GM19023 (cell line): ENCODE data around the gene MYL12A.
"Not testable (repeated sequence)": the region's sequence is repeated elsewhere in the genome, so short reads cannot be mapped to it uniquely, and the experiment has no call there.

Experiments
- ATAC-seq: cut with Tn5 transposase; IDR thresholded peaks from one replicate; pipeline ENCODE4 v1.9.1; 2021; ENCODE audit warnings: mild to moderate bottlenecking, moderate library complexity; ENCODE audit not compliant: unreplicated experiment

The MYL12A gene

GRCh38 chr18:3247240-3248061 is at the start of gene MYL12A:
MYL12A (plus strand) TSS chr18:3247801; CDS start chr18:3253248, 5,447 bp downstream.
- ATAC-seq: peak; percentile 90

- ATAC-seq: not testable (repeated sequence)
Observed at GRCh38 chr18:3198260-3198860, 49.2 kb upstream of the MYL12A start.

GRCh38 chr18:3199942-3200645 is 47.5 kb upstream of the MYL12A start:
- no peak for ATAC-seq

- no peak for ATAC-seq
Observed at GRCh38 chr18:3205239-3205638, 42.4 kb upstream of the MYL12A start.

- no peak for ATAC-seq
Observed at GRCh38 chr18:3207565-3207964, 40.0 kb upstream of the MYL12A start.

GRCh38 chr18:3209859-3210569 is 37.6 kb upstream of the MYL12A start:
- ATAC-seq: peak; percentile 84

- ATAC-seq: no peak
Observed at GRCh38 chr18:3211236-3211992, 36.2 kb upstream of the MYL12A start.

- ATAC-seq: no peak
Observed at GRCh38 chr18:3212657-3213056, 34.9 kb upstream of the MYL12A start.

- no peak for ATAC-seq
Observed at GRCh38 chr18:3213300-3214059, 34.1 kb upstream of the MYL12A start.

- ATAC-seq: no peak
Observed at GRCh38 chr18:3214855-3215637, 32.6 kb upstream of the MYL12A start.

- ATAC-seq: no peak
Observed at GRCh38 chr18:3216987-3217386, 30.6 kb upstream of the MYL12A start.

- no peak for ATAC-seq
Observed at GRCh38 chr18:3217948-3218647, 29.5 kb upstream of the MYL12A start.

GRCh38 chr18:3218819-3219218 is 28.8 kb upstream of the MYL12A start:
- no peak for ATAC-seq

GRCh38 chr18:3219241-3219630 is 28.4 kb upstream of the MYL12A start:
- no peak for ATAC-seq

GRCh38 chr18:3219631-3220335 is 27.8 kb upstream of the MYL12A start, which contains the start of gene MYOM1:
MYOM1 (minus strand) TSS chr18:3219968; CDS start chr18:3215223, 4,745 bp downstream.
- ATAC-seq: no peak

GRCh38 chr18:3220868-3221267 is 26.7 kb upstream of the MYL12A start:
- not testable (repeated sequence) for ATAC-seq

- no peak for ATAC-seq
Observed at GRCh38 chr18:3221496-3221895, 26.1 kb upstream of the MYL12A start.

- ATAC-seq: no peak
Observed at GRCh38 chr18:3223356-3223755, 24.2 kb upstream of the MYL12A start.
